ENCODE data around the gene LRP1. TPM values are rescaled to one million over a fixed set of nuclear protein-coding genes. Genes with fewer than 3 reads are reported as not detected.

The LRP1 gene
- total RNA-seq, 1 donor from 2014 or later = 253 TPM

GRCh38 chr12:57133013-57133569, 4.8 kb downstream of the LRP1 start:
- H3K27me3 Mint-ChIP-seq (ENCODE audit: low read depth) = no peaks in the 10 kb centered on the region
- no peak for TF ChIP-seq CTCF (IDR thresholded peaks at IDR 0.05; ENCODE audit: unreplicated experiment)
- peak overlapping the region; percentile 13 for H3K4me3 Mint-ChIP-seq
- H3K9me3 Mint-ChIP-seq = no peaks in the 10 kb centered on the region
- no peaks in the 10 kb centered on the region for H3K36me3 Mint-ChIP-seq
- DNase-seq (ENCODE audit: low spot score in 2 of 2, unreplicated experiment in 2 of 2) = no peak
- peak overlapping the region; percentile 86 for H3K27ac Mint-ChIP-seq
- peaks cover 64% of the 10 kb centered on the region for H3K4me1 Mint-ChIP-seq

- Mint-ChIP-seq H3K4me1 (peaks cover 64% of the 10 kb centered on the region), H3K4me3 (peak overlapping the region; percentile 45), H3K27me3 (ENCODE audit: low read depth) (no peaks in the 10 kb centered on the region), H3K36me3 (peaks cover 5% of the 10 kb centered on the region), H3K9me3 (no peaks in the 10 kb centered on the region), H3K27ac (peak overlapping the region; percentile 86)
- no peak for TF ChIP-seq CTCF (IDR thresholded peaks at IDR 0.05; ENCODE audit: unreplicated experiment)
- no peak for DNase-seq (ENCODE audit: low spot score in 2 of 2, unreplicated experiment in 2 of 2)
These were observed 5.6 kb downstream of the LRP1 start for GRCh38 chr12:57133916-57134315.

GRCh38 chr12:57134949-57135348, 6.7 kb downstream of the LRP1 start:
- H3K36me3 Mint-ChIP-seq = peaks cover 10% of the 10 kb centered on the region
- H3K4me3 Mint-ChIP-seq = peak overlapping the region; percentile 25
- H3K27ac Mint-ChIP-seq = peak overlapping the region; percentile 86

GRCh38 chr12:57135527-57136326, 7.4 kb downstream of the LRP1 start:
- Mint-ChIP-seq H3K9me3 (no peaks in the 10 kb centered on the region), H3K4me1 (peaks cover 52% of the 10 kb centered on the region), H3K4me3 (peak overlapping the region; percentile 51), H3K36me3 (peaks cover 10% of the 10 kb centered on the region), H3K27me3 (ENCODE audit: low read depth) (no peaks in the 10 kb centered on the region), H3K27ac (peak overlapping the region; percentile 86)
- no peak for DNase-seq (ENCODE audit: low spot score in 2 of 2, unreplicated experiment in 2 of 2)
- no peak for TF ChIP-seq CTCF (IDR thresholded peaks at IDR 0.05; ENCODE audit: unreplicated experiment)

More at GRCh38 chr12:57134949-57135348, 6.7 kb downstream of the LRP1 start:
- no peak for DNase-seq (ENCODE audit: low spot score in 2 of 2, unreplicated experiment in 2 of 2)
- no peak for TF ChIP-seq CTCF (IDR thresholded peaks at IDR 0.05; ENCODE audit: unreplicated experiment)
- no peaks in the 10 kb centered on the region for H3K9me3 Mint-ChIP-seq
- peaks cover 59% of the 10 kb centered on the region for H3K4me1 Mint-ChIP-seq
- no peaks in the 10 kb centered on the region for H3K27me3 Mint-ChIP-seq (ENCODE audit: low read depth)

GRCh38 chr12:57138526-57139272, 10.4 kb downstream of the LRP1 start:
- no peak for DNase-seq (ENCODE audit: low spot score in 2 of 2, unreplicated experiment in 2 of 2)
- Mint-ChIP-seq H3K27ac (peak overlapping the region; percentile 44), H3K4me1 (peaks cover 24% of the 10 kb centered on the region)

More at GRCh38 chr12:57138526-57139272, 10.4 kb downstream of the LRP1 start:
- Mint-ChIP-seq H3K27me3 (ENCODE audit: low read depth) (no peaks in the 10 kb centered on the region), H3K4me3 (no peak overlapping the region), H3K36me3 (peaks cover 24% of the 10 kb centered on the region), H3K9me3 (no peaks in the 10 kb centered on the region)
- TF ChIP-seq CTCF (IDR thresholded peaks at IDR 0.05; ENCODE audit: unreplicated experiment) = no peak
